KMS-11 (cell line): ENCODE data around the gene C16orf96.

ENCODE experiments used
- H2AFZ ChIP-seq: fragments of 200-600 bp; sonication (generic); 2 replicates; pipeline ENCODE4 v1.6.1; 2016; ENCODE audit warnings: antibody characterized with exemption, mixed run types, low read depth
- H3K27ac ChIP-seq: fragments of 200-600 bp; sonication (generic); 2 replicates; pipeline ENCODE4 v1.6.1; 2016; ENCODE audit warnings: mild to moderate bottlenecking, mixed run types
- H3K27me3 ChIP-seq: fragments of 200-600 bp; sonication (generic); 2 replicates; pipeline ENCODE4 v1.6.1; 2017; ENCODE audit warnings: mild to moderate bottlenecking, low read depth, mixed run types, moderate library complexity; ENCODE audit not compliant: insufficient read depth
- H3K36me3 ChIP-seq: fragments of 200-600 bp; sonication (generic); 2 replicates; pipeline ENCODE4 v1.6.1; 2017; ENCODE audit warnings: mild to moderate bottlenecking, mixed run types; ENCODE audit not compliant: insufficient read depth
- H3K4me1 ChIP-seq: fragments of 200-600 bp; sonication (generic); 2 replicates; pipeline ENCODE4 v1.6.1; 2016; ENCODE audit warnings: mild to moderate bottlenecking, low read depth, mixed run types; ENCODE audit not compliant: poor library complexity, severe bottlenecking
- H3K4me2 ChIP-seq: fragments of 200-600 bp; sonication (generic); 2 replicates; pipeline ENCODE4 v1.7.0; 2016; ENCODE audit warnings: mild to moderate bottlenecking, mixed run types
- H3K4me3 ChIP-seq: fragments of 200-600 bp; sonication (generic); IDR thresholded peaks from 2 replicates; pipeline ENCODE4 v1.6.1; 2017; ENCODE audit warnings: low read depth, low read length, mixed read lengths; ENCODE audit not compliant: insufficient read depth
- H3K79me2 ChIP-seq: fragments of 200-600 bp; sonication (generic); 2 replicates; pipeline ENCODE4 v1.6.1; 2016; ENCODE audit warnings: low read depth, mixed run types; ENCODE audit not compliant: insufficient read depth
- H3K9ac ChIP-seq: fragments of 200-600 bp; sonication (generic); 2 replicates; pipeline ENCODE4 v1.6.1; 2016; ENCODE audit warnings: mild to moderate bottlenecking, mixed run types
- H4K20me1 ChIP-seq: fragments of 200-600 bp; sonication (generic); 2 replicates; pipeline ENCODE4 v1.6.1; 2016; ENCODE audit warnings: mild to moderate bottlenecking, mixed run types; ENCODE audit not compliant: insufficient read depth
- TF ChIP-seq, protein P1 (sequence below): fragments of 200-600 bp; sonication (generic); conservative IDR thresholded peaks from 2 replicates; pipeline ENCODE4 v1.6.1; 2017; ENCODE audit warnings: low read depth, mild to moderate bottlenecking, antibody characterized with exemption, low read length, moderate library complexity, mixed read lengths

C16orf96 gene

DNA sequence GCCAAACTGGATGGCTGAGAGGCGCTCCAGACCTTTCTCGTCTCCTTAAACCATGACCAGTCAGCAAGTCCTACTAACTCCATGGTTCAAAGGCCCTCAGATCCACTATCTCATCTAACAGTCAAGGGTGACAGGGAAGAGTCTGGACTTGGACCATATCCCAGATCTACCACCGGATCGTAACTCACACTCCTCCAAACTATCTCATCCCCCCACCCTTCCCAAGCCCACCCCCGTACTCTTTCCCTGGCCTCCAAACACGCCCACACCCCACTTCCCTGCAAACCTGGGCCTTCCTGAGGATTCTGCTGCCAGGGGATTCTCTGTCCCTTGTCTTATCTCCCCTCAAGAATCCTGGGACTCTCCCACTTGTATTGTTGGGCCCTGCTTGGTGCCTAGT, 22.6 kb upstream of the C16orf96 start:
- Histone ChIP-seq H3K27ac (no peak overlapping the region), H3K36me3 (no peaks in the 10 kb centered on the region), H3K9ac (no peak overlapping the region), H3K27me3 (no peaks in the 10 kb centered on the region), H3K4me1 (peaks cover 64% of the 10 kb centered on the region), H3K4me3 (no peak overlapping the region), H2AFZ (no peak overlapping the region), H4K20me1 (no peaks in the 10 kb centered on the region), H3K4me2 (no peak overlapping the region), H3K79me2 (peaks cover 50% of the 10 kb centered on the region)
- TF ChIP-seq, protein P1, sequence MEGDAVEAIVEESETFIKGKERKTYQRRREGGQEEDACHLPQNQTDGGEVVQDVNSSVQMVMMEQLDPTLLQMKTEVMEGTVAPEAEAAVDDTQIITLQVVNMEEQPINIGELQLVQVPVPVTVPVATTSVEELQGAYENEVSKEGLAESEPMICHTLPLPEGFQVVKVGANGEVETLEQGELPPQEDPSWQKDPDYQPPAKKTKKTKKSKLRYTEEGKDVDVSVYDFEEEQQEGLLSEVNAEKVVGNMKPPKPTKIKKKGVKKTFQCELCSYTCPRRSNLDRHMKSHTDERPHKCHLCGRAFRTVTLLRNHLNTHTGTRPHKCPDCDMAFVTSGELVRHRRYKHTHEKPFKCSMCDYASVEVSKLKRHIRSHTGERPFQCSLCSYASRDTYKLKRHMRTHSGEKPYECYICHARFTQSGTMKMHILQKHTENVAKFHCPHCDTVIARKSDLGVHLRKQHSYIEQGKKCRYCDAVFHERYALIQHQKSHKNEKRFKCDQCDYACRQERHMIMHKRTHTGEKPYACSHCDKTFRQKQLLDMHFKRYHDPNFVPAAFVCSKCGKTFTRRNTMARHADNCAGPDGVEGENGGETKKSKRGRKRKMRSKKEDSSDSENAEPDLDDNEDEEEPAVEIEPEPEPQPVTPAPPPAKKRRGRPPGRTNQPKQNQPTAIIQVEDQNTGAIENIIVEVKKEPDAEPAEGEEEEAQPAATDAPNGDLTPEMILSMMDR: no peak

DNA sequence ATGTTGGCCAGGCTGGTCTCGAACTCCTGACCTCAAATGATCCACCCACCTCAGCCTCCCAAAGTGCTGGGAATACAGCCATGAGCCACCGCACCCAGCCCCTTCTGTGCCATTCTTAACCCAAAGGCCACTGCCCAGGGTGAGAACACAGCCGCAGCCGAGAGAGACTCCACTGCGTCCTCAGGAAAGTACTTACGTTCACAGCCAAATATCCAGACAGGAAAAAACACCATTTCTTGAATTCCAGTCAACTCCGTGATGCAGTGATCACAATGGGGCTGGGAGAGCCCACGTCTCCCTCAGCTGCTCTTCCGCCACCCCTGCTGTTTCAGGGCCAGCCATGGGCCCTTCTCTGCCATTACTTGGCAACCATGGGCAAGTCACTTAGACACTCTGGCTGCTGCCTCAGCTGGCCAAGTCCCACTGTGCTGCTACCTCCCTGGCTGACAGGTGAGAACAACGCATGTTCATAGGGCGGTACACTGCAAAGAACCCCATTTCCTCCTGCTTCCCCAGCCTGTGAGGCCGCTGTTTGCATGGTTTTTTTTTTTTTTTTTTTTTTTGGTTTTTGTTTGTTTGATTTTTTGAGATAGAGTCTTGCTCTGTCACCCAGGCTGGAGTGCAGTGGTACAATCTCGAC, 21.9 kb upstream of the C16orf96 start:
- peaks cover 47% of the 10 kb centered on the region for H3K79me2 ChIP-seq

DNA sequence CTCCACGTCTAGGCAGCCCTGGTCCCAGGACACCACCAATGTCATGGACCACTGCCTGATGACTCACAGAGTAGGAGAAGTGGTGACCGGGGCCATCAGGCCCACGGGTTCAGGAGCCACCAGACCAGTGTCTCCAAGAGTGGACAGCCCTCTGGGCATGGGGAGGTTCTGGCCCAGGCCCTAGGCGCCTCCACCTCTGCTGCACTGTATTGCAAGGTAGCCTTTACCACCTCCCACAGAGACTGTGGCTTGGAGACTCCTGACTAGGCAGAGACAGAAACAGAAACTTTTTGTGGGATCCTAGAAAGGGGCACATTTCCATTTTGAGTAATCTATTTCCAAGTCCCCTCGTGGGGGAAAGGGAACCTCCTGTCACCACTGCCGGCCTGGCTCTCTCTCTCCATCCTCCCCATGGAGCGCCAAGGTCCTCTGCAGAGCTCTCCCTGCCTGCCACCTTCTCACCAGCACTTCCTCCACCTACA, 20.5 kb upstream of the C16orf96 start:
- TF ChIP-seq, protein P1: 0 out of 2 replicates have a peak, but pooled peaks have one; percentile 23
- peaks cover 47% of the 10 kb centered on the region for H3K79me2 ChIP-seq
- no peak overlapping the region for H3K9ac ChIP-seq
- peak overlapping the region; percentile 32; the same call in 1 of the 2 replicates for H3K27ac ChIP-seq
- peaks cover 49% of the 10 kb centered on the region for H3K4me1 ChIP-seq
- no peaks in the 10 kb centered on the region for H4K20me1 ChIP-seq
- H3K4me2 ChIP-seq: peak overlapping the region; percentile 49
- H2AFZ ChIP-seq: no peak overlapping the region
- no peak overlapping the region for H3K4me3 ChIP-seq
- H3K27me3 ChIP-seq: no peaks in the 10 kb centered on the region
- no peaks in the 10 kb centered on the region for H3K36me3 ChIP-seq

More for the DNA sequence above, 21.9 kb upstream of the C16orf96 start:
- H3K4me3 ChIP-seq: no peak overlapping the region
- H3K27ac ChIP-seq: no peak overlapping the region
- H3K36me3 ChIP-seq: no peaks in the 10 kb centered on the region
- H3K4me2 ChIP-seq: no peak overlapping the region
- TF ChIP-seq, protein P1: no peak
- no peak overlapping the region for H3K9ac ChIP-seq
- no peak overlapping the region for H2AFZ ChIP-seq
- H3K4me1 ChIP-seq: peaks cover 62% of the 10 kb centered on the region
- no peaks in the 10 kb centered on the region for H4K20me1 ChIP-seq
- no peaks in the 10 kb centered on the region for H3K27me3 ChIP-seq

DNA sequence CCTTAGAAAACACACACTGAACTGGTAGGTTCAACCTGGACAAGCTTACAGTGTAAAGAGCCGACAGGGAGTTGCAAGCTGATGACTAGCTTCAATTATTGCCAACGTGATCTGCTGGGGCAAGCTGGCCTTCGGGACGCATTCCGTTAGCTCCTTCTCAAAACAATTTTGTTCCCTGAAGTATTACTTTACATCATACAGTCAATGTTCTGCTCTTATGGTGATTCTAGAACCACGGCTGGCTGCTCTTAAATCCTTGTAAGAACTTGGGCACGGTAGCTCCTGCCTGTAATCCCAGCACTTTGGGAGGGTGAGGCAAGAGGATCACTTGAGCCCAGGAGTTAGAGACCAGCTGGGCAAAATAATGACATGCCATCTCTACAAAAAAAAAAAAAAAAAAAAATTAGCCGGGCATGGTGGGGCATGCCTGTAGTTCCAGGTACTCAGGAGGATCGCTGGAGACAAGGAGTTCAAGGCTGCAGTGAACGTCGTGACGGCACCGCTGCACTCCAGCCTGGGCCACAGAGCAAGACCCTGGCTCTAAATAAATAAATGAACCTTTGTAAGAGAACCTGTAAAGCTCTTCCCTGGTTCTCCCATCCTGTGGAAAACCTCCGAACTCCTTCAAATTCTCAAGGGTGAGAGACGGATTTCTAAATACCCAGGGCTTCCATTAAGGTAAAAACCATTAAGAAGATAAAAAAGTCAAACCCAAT, 19.6 kb upstream of the C16orf96 start:
- no peaks in the 10 kb centered on the region for H4K20me1 ChIP-seq
- H3K27me3 ChIP-seq: no peaks in the 10 kb centered on the region
- peaks cover 44% of the 10 kb centered on the region for H3K4me1 ChIP-seq
- no peaks in the 10 kb centered on the region for H3K36me3 ChIP-seq
- TF ChIP-seq, protein P1: no peak
- peak overlapping the region; percentile 49 for H3K4me2 ChIP-seq
- H3K9ac ChIP-seq: no peak overlapping the region
- no peak overlapping the region for H2AFZ ChIP-seq
- no peak overlapping the region for H3K4me3 ChIP-seq
- H3K79me2 ChIP-seq: peaks cover 47% of the 10 kb centered on the region
- peak overlapping the region; percentile 32; the same call in 1 of the 2 replicates for H3K27ac ChIP-seq
